ENCODE measurements around the gene VARS1. TPM values are rescaled to one million over a fixed set of nuclear protein-coding genes. Genes with fewer than 3 reads are reported as not detected.
A peak's percentile ranks its signal among the peaks of the same experiment; 100 is the strongest.

The VARS1 gene
- total and polyA plus RNA-seq, 2 of the 8 experiments (the other 6 are each of a cell fraction or from before 2014, with no cell fraction given), result 53.5 to 162 TPM

GRCh38 chr6:31834367-31835250 lies 39.1 kb upstream of the VARS1 start:
- H4K20me1 ChIP-seq (replicated peaks in 1 of 2; ENCODE audit: control insufficient read depth in 1 of 2, insufficient read depth in 2 of 2, low read length in 2 of 2), result peaks cover 16 to 22% of the 10 kb centered on the region in 2 experiments
- no peaks in the 10 kb centered on the region for H3K9me3 ChIP-seq (ENCODE audit: insufficient read depth in 2 of 2, low read depth in 1 of 2, low read length in 1 of 2)
- H2AK5ac ChIP-seq (ENCODE audit: low read depth, low read length), result no peak overlapping the region
- WGBS, 2 experiments (ENCODE audit: extremely low coverage in 1 of 2, insufficient coverage in 1 of 2, insufficient read length in 1 of 2, insufficient replicate concordance in 2 of 2, low coverage in 1 of 2, low lambda C conversion rate in 2 of 2, missing lambda C conversion rate in 1 of 2), result 2% methylated on average over 59 of the region's 59 CpGs; no CpG with 5 or more reads in 1 of the 2 experiments
- peak overlapping the region; percentile 83 for H2BK5ac ChIP-seq (ENCODE audit: low read depth, low read length)
- H3K27ac ChIP-seq (ENCODE audit: low read depth, low read length), result peak overlapping the region; percentile 96
- H3K23ac ChIP-seq (ENCODE audit: insufficient read length), result no peak overlapping the region
- H3K18ac ChIP-seq (ENCODE audit: extremely low read depth, low read length), result peak overlapping the region; percentile 83
- no peak for FAIRE-seq
- DNase-seq (ENCODE audit: low read depth in 1 of 2, low spot score in 2 of 2), result peak in 1 of 2 experiments; percentile 89
- peaks cover 17 to 59% of the 10 kb centered on the region in 2 experiments for H3K79me2 ChIP-seq (ENCODE audit: control insufficient read depth in 1 of 2, insufficient read depth in 2 of 2, low read length in 2 of 2)
- no peak overlapping the region for H3K14ac ChIP-seq (ENCODE audit: insufficient read length)
- H4K5ac ChIP-seq (ENCODE audit: insufficient read length, low read depth, low read length), result peak overlapping the region; percentile 87
- H3K4ac ChIP-seq (replicated peaks; ENCODE audit: insufficient read length, low read depth, low read length), result peak overlapping the region; percentile 93
- no peak overlapping the region for H2BK20ac ChIP-seq (ENCODE audit: low read length)
- H3K56ac ChIP-seq (replicated peaks; ENCODE audit: insufficient read length, low read depth, low read length), result peak overlapping the region; percentile 89
- peak overlapping the region; percentile 87 for H2AFZ ChIP-seq (ENCODE audit: low read length)
- H3K4me2 ChIP-seq (ENCODE audit: insufficient read depth in 1 of 2, low read depth in 2 of 2, low read length in 2 of 2), result peak overlapping the region; percentile 84 to 99
- H2BK120ac ChIP-seq (replicated peaks; ENCODE audit: low read depth, low read length), result peak overlapping the region; percentile 25
- H3K27me3 ChIP-seq (replicated peaks in 1 of 4; ENCODE audit: control insufficient read depth in 3 of 4, extremely low read depth in 1 of 4, insufficient read depth in 3 of 4, low read length in 3 of 4), result no peaks in the 10 kb centered on the region
- ChIA-PET POLR2A (ENCODE audit: partially characterized antibody) (interaction anchor here (0.6 to 11.4 kb wide), 40 partner anchors 12 to 292 kb away, joined by 3 to 189 read pairs (median 6); partner anchors contain the start of genes ABHD16A, ATP6V1G2, C6orf47 and CSNK2B), CTCF (ENCODE audit: partially characterized antibody) (interaction anchor here (1.0 to 1.7 kb wide), 2 partner anchors 65 to 170 kb away, joined by 3 to 9 read pairs; partner anchors contain the start of gene GPANK1)
- H4K8ac ChIP-seq (ENCODE audit: extremely low read depth, insufficient read depth, low read length), result peak overlapping the region; percentile 92
- no peak overlapping the region for H2BK12ac ChIP-seq (ENCODE audit: low read depth, low read length)
- H3K23me2 ChIP-seq (ENCODE audit: low read depth, low read length), result peaks cover 20% of the 10 kb centered on the region
- H4K91ac ChIP-seq (replicated peaks; ENCODE audit: insufficient read length, low read length), result peak overlapping the region; percentile 89
- H3K4me3 ChIP-seq (ENCODE audit: extremely low read depth in 1 of 4, insufficient read depth in 2 of 4, low read depth in 3 of 4, low read length in 4 of 4), result peak overlapping the region; percentile 70 to 99 (median 92)
- peak overlapping the region; percentile 85 to 96 (median 91) for H3K9ac ChIP-seq (replicated peaks in 1 of 4; ENCODE audit: extremely low read depth in 1 of 4, low read depth in 3 of 4, low read length in 3 of 4)
- no peak overlapping the region for H2BK15ac ChIP-seq (ENCODE audit: low read length)
- H3K36me3 ChIP-seq (ENCODE audit: control insufficient read depth in 2 of 4, insufficient read depth in 4 of 4, low read length in 3 of 4), result peaks cover 25 to 43% (median 33%) of the 10 kb centered on the region in 4 experiments
- H3K4me1 ChIP-seq (replicated peaks in 1 of 4; ENCODE audit: control insufficient read depth in 3 of 4, insufficient read depth in 4 of 4, low read length in 3 of 4), result peaks cover 2 to 9% (median 6%) of the 10 kb centered on the region in 4 experiments; a peak in 5 of 7 replicates
- H3K79me1 ChIP-seq (ENCODE audit: low read depth, low read length), result peaks cover 5% of the 10 kb centered on the region; the same call in 1 of the 2 replicates
- TF ChIP-seq E2F6 (IDR thresholded peaks at IDR 0.05), result peak; percentile 80
- TF ChIP-seq TBP (IDR thresholded peaks at IDR 0.05; ENCODE audit: low read depth, low read length), result peak; percentile 98
